Fibroblast of lung (primary cell): ENCODE measurements around the gene TNNI3. TPM values are rescaled to one million over a fixed set of nuclear protein-coding genes. Genes with fewer than 3 reads are reported as not detected.
A peak's percentile ranks its signal among the peaks of the same experiment; 100 is the strongest.
"Not testable (repeated sequence)": the region's sequence is repeated elsewhere in the genome, so short reads cannot be mapped to it uniquely, and the experiment has no call there.

Experiments used
- DNase-seq, 2 donors: peaks; one replicate each; pipeline versions ENCODE4 v3.0.0 to v3.0.0-alpha.2; 2010; ENCODE audit warnings: low read depth in 2 of 2
- H2AFZ ChIP-seq: 2 replicates; pipeline ENCODE4 v1.5.1; 2012; ENCODE audit warnings: low read length, control low read depth, inconsistent platforms
- H3K27ac ChIP-seq: 2 replicates; pipeline ENCODE4 v1.5.1; 2011; ENCODE audit warnings: low read length, control low read depth; ENCODE audit not compliant: insufficient read depth
- H3K27me3 ChIP-seq: 2 replicates; pipeline ENCODE4 v1.5.1; 2011; ENCODE audit warnings: mild to moderate bottlenecking, low read length; ENCODE audit not compliant: control insufficient read depth, insufficient read depth
- H3K36me3 ChIP-seq: 2 replicates; pipeline ENCODE4 v1.5.1; 2011; ENCODE audit warnings: low read length; ENCODE audit not compliant: control insufficient read depth, insufficient read depth
- H3K4me1 ChIP-seq: 2 replicates; pipeline ENCODE4 v1.5.1; 2011; ENCODE audit warnings: low read length; ENCODE audit not compliant: control insufficient read depth, insufficient read depth; ENCODE audit errors: extremely low read depth
- H3K4me2 ChIP-seq: 2 replicates; pipeline ENCODE4 v1.5.1; 2011; ENCODE audit warnings: low read length, control low read depth; ENCODE audit not compliant: insufficient read depth; ENCODE audit errors: extremely low read depth
- H3K4me3 ChIP-seq, 4 experiments: fragments of 200-600 bp in 1 of 4; sonication (generic) in 1 of 4; replicated peaks in 1 of 4; 2 replicates each; pipeline ENCODE4 v1.5.1; 2011 to 2016; ENCODE audit warnings: low read length in 4 of 4, low read depth in 3 of 4, mild to moderate bottlenecking in 3 of 4, control low read depth in 2 of 4, inconsistent platforms in 1 of 4, mixed read lengths in 1 of 4; ENCODE audit not compliant: insufficient read depth in 1 of 4; ENCODE audit errors: control extremely low read depth in 1 of 4
- H3K79me2 ChIP-seq: 2 replicates; pipeline ENCODE4 v1.5.1; 2012; ENCODE audit warnings: mild to moderate bottlenecking, low read length, inconsistent platforms; ENCODE audit not compliant: control insufficient read depth, insufficient read depth
- H3K9ac ChIP-seq: 2 replicates; pipeline ENCODE4 v1.5.1; 2011; ENCODE audit warnings: mild to moderate bottlenecking, low read length, control low read depth; ENCODE audit not compliant: insufficient read depth
- H3K9me3 ChIP-seq: 2 replicates; pipeline ENCODE4 v1.5.1; 2012; ENCODE audit warnings: low read depth, low read length; ENCODE audit not compliant: control insufficient read depth, insufficient read depth
- H4K20me1 ChIP-seq: 2 replicates; pipeline ENCODE4 v1.5.1; 2011; ENCODE audit warnings: low read length; ENCODE audit not compliant: control insufficient read depth, insufficient read depth; ENCODE audit errors: extremely low read depth
- EZH2 ChIP-seq: IDR thresholded peaks from 2 replicates; pipeline ENCODE4 v1.5.1; 2012; ENCODE audit warnings: low read length, control low read depth, mild to moderate bottlenecking; ENCODE audit errors: missing control alignments
- polyA plus RNA-seq, 2 donors: library from polyadenylated mRNA; depleted of rRNA in 1 of 2; stranded (reverse) in 1 of 2; unstranded in 1 of 2; fragments of >200 nt; gene quantifications; 2 replicates each; pipeline ENCODE4 v1.2.1, GENCODE V29; 2011 to 2012; ENCODE audit warnings: missing spikeins in 1 of 2
- total RNA-seq: library from RNA; depleted of rRNA; stranded (reverse); fragments of >200 nt; gene quantifications from 2 replicates; pipeline ENCODE4 v1.2.1, GENCODE V29; 2014
- TF ChIP-seq, protein P1 (sequence below), 2 donors: IDR thresholded peaks in 1 of 2; conservative IDR thresholded peaks in 1 of 2; 1 replicate in 1 of 2; 2 replicates in 1 of 2; pipeline ENCODE4 v1.5.1; 2011 to 2012; ENCODE audit warnings: low read length in 2 of 2, control low read depth in 1 of 2, inconsistent platforms in 1 of 2, low read depth in 1 of 2, mild to moderate bottlenecking in 1 of 2

TNNI3 gene
- total and polyA plus RNA-seq, 2 donors (not counting 1 experiment from before 2014, with no cell fraction given) = not detected

- Histone ChIP-seq H3K4me3 (peak overlapping the region; percentile 53 to 64 (median 57)), H4K20me1 (no peaks in the 10 kb centered on the region), H2AFZ (peak overlapping the region; percentile 61), H3K9me3 (no peaks in the 10 kb centered on the region), H3K9ac (peak overlapping the region; percentile 50), H3K27ac (peak overlapping the region; percentile 41), H3K79me2 (no peaks in the 10 kb centered on the region), H3K4me2 (peak overlapping the region; percentile 86), H3K27me3 (peaks cover 14% of the 10 kb centered on the region), H3K4me1 (peaks cover 6% of the 10 kb centered on the region), H3K36me3 (no peaks in the 10 kb centered on the region)
- DNase-seq = no peak
- TF ChIP-seq EZH2 = peak; percentile 22
- TF ChIP-seq, protein P1, sequence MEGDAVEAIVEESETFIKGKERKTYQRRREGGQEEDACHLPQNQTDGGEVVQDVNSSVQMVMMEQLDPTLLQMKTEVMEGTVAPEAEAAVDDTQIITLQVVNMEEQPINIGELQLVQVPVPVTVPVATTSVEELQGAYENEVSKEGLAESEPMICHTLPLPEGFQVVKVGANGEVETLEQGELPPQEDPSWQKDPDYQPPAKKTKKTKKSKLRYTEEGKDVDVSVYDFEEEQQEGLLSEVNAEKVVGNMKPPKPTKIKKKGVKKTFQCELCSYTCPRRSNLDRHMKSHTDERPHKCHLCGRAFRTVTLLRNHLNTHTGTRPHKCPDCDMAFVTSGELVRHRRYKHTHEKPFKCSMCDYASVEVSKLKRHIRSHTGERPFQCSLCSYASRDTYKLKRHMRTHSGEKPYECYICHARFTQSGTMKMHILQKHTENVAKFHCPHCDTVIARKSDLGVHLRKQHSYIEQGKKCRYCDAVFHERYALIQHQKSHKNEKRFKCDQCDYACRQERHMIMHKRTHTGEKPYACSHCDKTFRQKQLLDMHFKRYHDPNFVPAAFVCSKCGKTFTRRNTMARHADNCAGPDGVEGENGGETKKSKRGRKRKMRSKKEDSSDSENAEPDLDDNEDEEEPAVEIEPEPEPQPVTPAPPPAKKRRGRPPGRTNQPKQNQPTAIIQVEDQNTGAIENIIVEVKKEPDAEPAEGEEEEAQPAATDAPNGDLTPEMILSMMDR (conservative IDR thresholded peaks at IDR 0.05 in 1 of 2, IDR thresholded peaks at IDR 0.05 in 1 of 2; ENCODE audit: low read depth in 1 of 2, low read length in 2 of 2) = no peak
These were observed 15.7 kb upstream of the TNNI3 start for GRCh38 chr19:55173186-55173713.

GRCh38 chr19:55172741-55173140 is 15.2 kb upstream of the TNNI3 start:
- peaks cover 6% of the 10 kb centered on the region for H3K4me1 ChIP-seq
- peak overlapping the region; percentile 41 for H3K27ac ChIP-seq
- peak overlapping the region; percentile 61 for H2AFZ ChIP-seq
- H3K4me2 ChIP-seq = peak overlapping the region; percentile 86
- H3K9ac ChIP-seq = no peak overlapping the region
- peak overlapping the region; percentile 42 to 64 (median 57) for H3K4me3 ChIP-seq
- H3K9me3 ChIP-seq = no peaks in the 10 kb centered on the region
- no peaks in the 10 kb centered on the region for H4K20me1 ChIP-seq
- peak; percentile 65 to 66 for DNase-seq
- no peaks in the 10 kb centered on the region for H3K36me3 ChIP-seq
- TF ChIP-seq EZH2 = no peak
- TF ChIP-seq, protein P1 (conservative IDR thresholded peaks at IDR 0.05 in 1 of 2, IDR thresholded peaks at IDR 0.05 in 1 of 2; ENCODE audit: low read depth in 1 of 2, low read length in 2 of 2) = peak in 1 of 2 donors; percentile 20
- H3K27me3 ChIP-seq = peaks cover 14% of the 10 kb centered on the region
- H3K79me2 ChIP-seq = no peaks in the 10 kb centered on the region

- not testable (repeated sequence) for DNase-seq, H3K36me3 ChIP-seq, H3K9me3 ChIP-seq, H3K4me1 ChIP-seq, H3K79me2 ChIP-seq, H2AFZ ChIP-seq, H3K9ac ChIP-seq, H4K20me1 ChIP-seq, H3K27ac ChIP-seq
- Histone ChIP-seq H3K4me3 (peak overlapping the region in 2 of 4 experiments; percentile 42 to 64), H3K4me2 (peak overlapping the region; percentile 48), H3K27me3 (peaks cover 14% of the 10 kb centered on the region)
These were observed 14.8 kb upstream of the TNNI3 start for GRCh38 chr19:55172318-55172717.
